H1 (cell line): ENCODE data around the gene C12orf43. TPM values are rescaled to one million over a fixed set of nuclear protein-coding genes. Genes with fewer than 3 reads are reported as not detected.

Experiments used
- CHD2 ChIP-seq: IDR thresholded peaks from 2 replicates; pipeline ENCODE4 v1.6.1; 2012; ENCODE audit warnings: low read length, improper control_type of control experiment
- HDAC6 ChIP-seq: IDR thresholded peaks from one replicate; pipeline ENCODE4 v1.7.1; 2012; ENCODE audit warnings: low read depth, mild to moderate bottlenecking, inconsistent platforms, low read length, moderate library complexity
- MAFK ChIP-seq: IDR thresholded peaks from 2 replicates; pipeline ENCODE4 v1.6.1; 2012; ENCODE audit warnings: low read depth, mild to moderate bottlenecking, improper control_type of control experiment, low read length
- RAD21 ChIP-seq, 2 experiments: IDR thresholded peaks in 1 of 2; conservative IDR thresholded peaks in 1 of 2; 2 replicates each; pipeline ENCODE4 v1.6.1; 2011; ENCODE audit warnings: low read depth in 2 of 2, low read length in 2 of 2, improper control_type of control experiment in 1 of 2, inconsistent platforms in 1 of 2, mild to moderate bottlenecking in 1 of 2, moderate library complexity in 1 of 2
- polyA plus RNA-seq, 7 experiments: library from polyadenylated mRNA; depleted of rRNA in 3 of 7; stranded (reverse) in 5 of 7; unstranded in 2 of 7; fragments of >200 nt in 5 of 7; fragments of 200-250 nt in 2 of 7; gene quantifications; 1 replicate in 5 of 7; 2 replicates in 1 of 7; 4 replicates in 1 of 7; pipeline versions ENCODE4 v1.2.1 to v1.2.3, GENCODE V29; 2011 to 2013; ENCODE audit warnings: missing spikeins in 2 of 7, mixed read lengths in 2 of 7
- total RNA-seq: library from RNA; stranded (reverse); fragmentation: NEBNext Ultra II Directional; extraction: Animal tissue kit (Norgen Biotek cat#: 25700); gene quantifications from 2 replicates; pipeline ENCODE4 v1.2.1, GENCODE V29; 2021
- TF ChIP-seq, protein P1 (sequence below): IDR thresholded peaks from 2 replicates; pipeline ENCODE4 v1.6.1; 2011; ENCODE audit warnings: low read length, improper control_type of control experiment

C12orf43 gene
- total and polyA plus RNA-seq, 2 of the 8 experiments (the other 6 are each of a cell fraction or from before 2014, with no cell fraction given): 9.2 to 22.3 TPM

DNA sequence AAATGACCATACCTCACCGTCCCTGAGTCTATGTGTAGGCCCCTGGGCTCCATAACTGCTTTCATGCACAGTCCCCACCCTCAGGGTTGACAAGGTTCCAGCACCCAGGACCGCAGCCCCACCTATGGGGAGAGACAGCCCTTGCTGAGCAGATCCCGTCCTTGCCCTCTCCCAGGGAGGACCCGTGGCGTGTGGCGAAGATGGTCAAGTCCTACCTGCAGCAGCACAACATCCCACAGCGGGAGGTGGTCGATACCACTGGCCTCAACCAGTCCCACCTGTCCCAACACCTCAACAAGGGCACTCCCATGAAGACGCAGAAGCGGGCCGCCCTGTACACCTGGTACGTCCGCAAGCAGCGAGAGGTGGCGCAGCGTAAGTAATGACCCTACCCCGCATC is 27.6 kb downstream of the C12orf43 start (continued):
- no peak for TF ChIP-seq CHD2
- TF ChIP-seq HDAC6: no peak
- TF ChIP-seq MAFK: no peak
- TF ChIP-seq, protein P1, sequence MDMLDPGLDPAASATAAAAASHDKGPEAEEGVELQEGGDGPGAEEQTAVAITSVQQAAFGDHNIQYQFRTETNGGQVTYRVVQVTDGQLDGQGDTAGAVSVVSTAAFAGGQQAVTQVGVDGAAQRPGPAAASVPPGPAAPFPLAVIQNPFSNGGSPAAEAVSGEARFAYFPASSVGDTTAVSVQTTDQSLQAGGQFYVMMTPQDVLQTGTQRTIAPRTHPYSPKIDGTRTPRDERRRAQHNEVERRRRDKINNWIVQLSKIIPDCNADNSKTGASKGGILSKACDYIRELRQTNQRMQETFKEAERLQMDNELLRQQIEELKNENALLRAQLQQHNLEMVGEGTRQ: no peak
- TF ChIP-seq RAD21 (IDR thresholded peaks at IDR 0.05 in 1 of 2, conservative IDR thresholded peaks at IDR 0.05 in 1 of 2; ENCODE audit: low read depth in 2 of 2, low read length in 2 of 2): no peak
